ENCODE data around the gene SRPK1.

Gene SRPK1

DNA sequence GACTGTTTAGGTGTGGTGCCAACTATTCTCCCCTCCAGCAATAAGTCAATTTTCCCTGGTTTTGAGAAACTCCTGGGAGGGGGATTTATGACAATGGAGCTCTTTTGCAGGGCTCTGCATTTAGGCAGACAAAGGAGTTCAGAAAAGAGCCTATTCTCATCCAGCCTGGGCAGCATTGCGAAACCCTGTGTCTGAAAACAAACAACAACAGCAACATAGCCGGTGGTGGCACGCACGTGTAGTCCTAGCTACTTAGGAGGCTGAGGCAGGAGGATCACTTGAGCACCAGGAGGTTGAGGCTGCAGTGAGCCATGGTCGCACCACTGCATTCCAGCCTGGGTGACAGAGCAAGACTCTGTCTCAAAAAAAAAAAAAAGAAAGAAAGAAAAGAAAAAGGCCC lies 130.2 kb downstream of the SRPK1 start:
- H3K9ac ChIP-seq (ENCODE audit: low read length), result no peak overlapping the region
- no peaks in the 10 kb centered on the region for H3K36me3 ChIP-seq (ENCODE audit: control insufficient read depth, insufficient read depth, low read length, severe bottlenecking)
- peaks cover 57% of the 10 kb centered on the region for H3K27me3 ChIP-seq (replicated peaks; ENCODE audit: control insufficient read depth, insufficient read depth, low read length)
- no peak overlapping the region for H3K4me3 ChIP-seq (ENCODE audit: low read length)
- H3K9me3 ChIP-seq (ENCODE audit: control insufficient read depth, low read length), result no peaks in the 10 kb centered on the region
- DNase-seq (ENCODE audit: low read depth), result no peak
- H3K4me1 ChIP-seq (ENCODE audit: control insufficient read depth, insufficient read depth, low read length), result no peaks in the 10 kb centered on the region

DNA sequence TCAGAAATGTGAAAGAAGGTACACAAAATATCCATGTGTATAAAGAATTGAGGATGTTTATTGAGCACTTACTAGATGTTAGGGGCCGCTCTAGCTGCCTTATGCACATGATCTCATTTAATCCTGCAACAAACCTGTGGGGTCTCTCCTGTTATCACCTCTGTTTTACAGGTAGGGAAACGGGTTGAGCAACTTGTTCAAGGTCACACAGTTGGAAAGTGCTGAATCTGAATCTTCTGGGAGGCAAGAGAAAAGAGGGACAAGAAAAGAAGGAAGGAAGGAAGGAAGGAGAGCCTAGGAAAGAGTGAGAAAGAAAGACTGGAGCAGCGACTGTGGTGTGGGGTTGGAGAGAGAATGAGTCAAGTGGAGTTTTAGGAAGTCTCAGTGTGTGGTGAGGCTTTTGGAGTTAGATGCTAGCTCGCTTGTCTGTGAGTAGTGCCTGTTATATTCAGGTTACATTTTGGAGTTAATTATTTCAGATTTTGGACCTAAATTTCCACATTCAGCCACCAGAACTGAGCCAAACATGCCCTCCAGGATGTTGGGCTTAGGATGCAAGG lies 132.4 kb downstream of the SRPK1 start:
- Histone ChIP-seq H3K27me3 (replicated peaks; ENCODE audit: control insufficient read depth, insufficient read depth, low read length) (peaks cover 63% of the 10 kb centered on the region), H3K36me3 (ENCODE audit: control insufficient read depth, insufficient read depth, low read length, severe bottlenecking) (no peaks in the 10 kb centered on the region), H3K4me1 (ENCODE audit: control insufficient read depth, insufficient read depth, low read length) (no peaks in the 10 kb centered on the region)

GRCh38 chr6:35787266-35788218 lies 133.4 kb downstream of the SRPK1 start:
- no peak for DNase-seq (ENCODE audit: low read depth)
- H3K9ac ChIP-seq (ENCODE audit: low read length), result no peak overlapping the region

More for the DNA sequence above, 132.4 kb downstream of the SRPK1 start:
- Histone ChIP-seq H3K4me3 (ENCODE audit: low read length) (no peak overlapping the region), H3K9me3 (ENCODE audit: control insufficient read depth, low read length) (no peaks in the 10 kb centered on the region), H3K9ac (ENCODE audit: low read length) (no peak overlapping the region)
- DNase-seq (ENCODE audit: low read depth), result no peak

GRCh38 chr6:35786810-35787209 lies 134.1 kb downstream of the SRPK1 start:
- H3K9me3 ChIP-seq (ENCODE audit: control insufficient read depth, low read length), result no peaks in the 10 kb centered on the region
- no peaks in the 10 kb centered on the region for H3K36me3 ChIP-seq (ENCODE audit: control insufficient read depth, insufficient read depth, low read length, severe bottlenecking)
- no peak overlapping the region for H3K9ac ChIP-seq (ENCODE audit: low read length)
- H3K4me3 ChIP-seq (ENCODE audit: low read length), result no peak overlapping the region
- H3K27me3 ChIP-seq (replicated peaks; ENCODE audit: control insufficient read depth, insufficient read depth, low read length), result peaks cover 55% of the 10 kb centered on the region
- H3K4me1 ChIP-seq (ENCODE audit: control insufficient read depth, insufficient read depth, low read length), result no peaks in the 10 kb centered on the region
- no peak for DNase-seq (ENCODE audit: low read depth)

More at GRCh38 chr6:35787266-35788218, 133.4 kb downstream of the SRPK1 start:
- no peaks in the 10 kb centered on the region for H3K36me3 ChIP-seq (ENCODE audit: control insufficient read depth, insufficient read depth, low read length, severe bottlenecking)
- H3K9me3 ChIP-seq (ENCODE audit: control insufficient read depth, low read length), result no peaks in the 10 kb centered on the region
- peaks cover 59% of the 10 kb centered on the region for H3K27me3 ChIP-seq (replicated peaks; ENCODE audit: control insufficient read depth, insufficient read depth, low read length)
- no peaks in the 10 kb centered on the region for H3K4me1 ChIP-seq (ENCODE audit: control insufficient read depth, insufficient read depth, low read length)
- H3K4me3 ChIP-seq (ENCODE audit: low read length), result no peak overlapping the region

DNA sequence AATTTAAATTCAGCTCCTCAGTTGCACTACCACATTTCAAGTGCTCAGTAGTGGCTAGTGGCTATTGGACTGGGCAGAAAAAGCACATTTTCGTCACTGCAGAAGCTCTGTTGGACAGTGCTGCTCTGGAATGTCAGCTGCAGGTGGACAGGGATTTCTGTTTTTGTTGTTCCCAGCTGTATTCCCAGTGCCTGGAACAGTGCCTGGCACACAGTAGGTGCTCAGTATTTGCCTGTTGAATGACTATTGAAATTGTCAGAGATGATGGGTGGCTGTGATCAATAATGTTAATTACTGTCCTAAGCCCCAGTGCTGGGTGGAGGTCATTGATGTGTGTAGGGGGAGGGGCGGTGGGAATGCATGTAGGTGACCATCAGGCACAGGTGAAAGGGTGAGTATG lies 134.6 kb downstream of the SRPK1 start:
- H3K4me3 ChIP-seq (ENCODE audit: low read length), result no peak overlapping the region
- no peaks in the 10 kb centered on the region for H3K36me3 ChIP-seq (ENCODE audit: control insufficient read depth, insufficient read depth, low read length, severe bottlenecking)
- H3K9ac ChIP-seq (ENCODE audit: low read length), result no peak overlapping the region
- H3K4me1 ChIP-seq (ENCODE audit: control insufficient read depth, insufficient read depth, low read length), result no peaks in the 10 kb centered on the region
- no peak for DNase-seq (ENCODE audit: low read depth)
- no peaks in the 10 kb centered on the region for H3K9me3 ChIP-seq (ENCODE audit: control insufficient read depth, low read length)
- peaks cover 56% of the 10 kb centered on the region for H3K27me3 ChIP-seq (replicated peaks; ENCODE audit: control insufficient read depth, insufficient read depth, low read length)

DNA sequence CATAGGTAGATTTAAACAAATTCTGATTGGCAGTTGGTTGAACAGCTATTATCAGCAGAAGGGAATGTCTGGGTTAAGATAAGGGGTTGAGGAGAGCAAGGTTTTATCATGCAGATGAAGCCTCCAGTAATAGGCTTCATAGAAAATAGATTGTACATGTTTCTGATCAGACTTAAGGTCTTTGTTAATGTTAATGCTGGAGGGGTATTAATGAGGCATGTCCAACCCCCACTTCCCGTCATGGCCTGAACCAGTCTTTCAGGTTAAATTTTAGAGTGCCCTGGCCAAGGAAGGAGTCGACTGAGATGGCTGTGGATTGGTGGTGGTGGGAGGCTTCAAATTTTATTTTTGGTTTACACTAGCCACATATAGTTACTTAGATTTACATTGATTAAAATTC lies 136.7 kb downstream of the SRPK1 start:
- Histone ChIP-seq H3K9ac (ENCODE audit: low read length) (no peak overlapping the region), H3K36me3 (ENCODE audit: control insufficient read depth, insufficient read depth, low read length, severe bottlenecking) (no peaks in the 10 kb centered on the region), H3K4me3 (ENCODE audit: low read length) (no peak overlapping the region), H3K4me1 (ENCODE audit: control insufficient read depth, insufficient read depth, low read length) (no peaks in the 10 kb centered on the region), H3K9me3 (ENCODE audit: control insufficient read depth, low read length) (no peaks in the 10 kb centered on the region), H3K27me3 (replicated peaks; ENCODE audit: control insufficient read depth, insufficient read depth, low read length) (peaks cover 51% of the 10 kb centered on the region)
- DNase-seq (ENCODE audit: low read depth), result no peak

Data from adipocyte (in vitro differentiated cells).